Keratinocyte (primary cell): Measurements from ENCODE around the gene VSIR.

ENCODE experiments used
- EZH2 ChIP-seq: IDR thresholded peaks from one replicate; pipeline ENCODE4 v1.6.1; 2012; ENCODE audit warnings: inconsistent platforms, mild to moderate bottlenecking, low read length, moderate library complexity
- TF ChIP-seq, protein P1 (sequence below), 3 experiments: IDR thresholded peaks in 1 of 3; conservative IDR thresholded peaks in 1 of 3; optimal IDR thresholded peaks in 1 of 3; 2 replicates in 2 of 3; 3 replicates in 1 of 3; pipeline versions ENCODE3 to v1.5.1; 2011; ENCODE audit warnings: low read length in 3 of 3, mild to moderate bottlenecking in 3 of 3, moderate library complexity in 2 of 3, control low read depth in 1 of 3, inconsistent platforms in 1 of 3; ENCODE audit not compliant: insufficient read depth in 2 of 3; ENCODE audit errors: extremely low read depth in 1 of 3

DNA sequence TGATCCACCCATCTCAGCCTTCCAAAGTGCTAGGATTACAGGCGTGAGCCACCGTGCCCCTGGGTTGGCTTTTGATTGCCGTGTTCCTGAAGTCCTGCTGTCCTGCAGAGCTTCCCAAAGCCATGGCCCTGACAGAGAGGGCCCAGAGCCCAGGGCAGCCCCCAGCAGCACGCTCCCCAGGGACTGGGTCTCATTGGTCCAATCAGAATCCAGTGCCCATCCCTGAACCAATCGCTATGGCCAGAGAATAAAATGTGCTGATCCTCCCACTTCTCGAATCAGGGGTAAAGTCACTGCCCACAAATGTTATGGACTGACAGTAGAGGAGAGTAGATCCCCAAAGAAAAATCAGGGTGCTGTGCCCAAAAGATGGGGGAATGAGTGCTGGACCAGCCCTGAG, 48.8 kb downstream of the VSIR start:
- no peak for TF ChIP-seq EZH2
- TF ChIP-seq, protein P1, sequence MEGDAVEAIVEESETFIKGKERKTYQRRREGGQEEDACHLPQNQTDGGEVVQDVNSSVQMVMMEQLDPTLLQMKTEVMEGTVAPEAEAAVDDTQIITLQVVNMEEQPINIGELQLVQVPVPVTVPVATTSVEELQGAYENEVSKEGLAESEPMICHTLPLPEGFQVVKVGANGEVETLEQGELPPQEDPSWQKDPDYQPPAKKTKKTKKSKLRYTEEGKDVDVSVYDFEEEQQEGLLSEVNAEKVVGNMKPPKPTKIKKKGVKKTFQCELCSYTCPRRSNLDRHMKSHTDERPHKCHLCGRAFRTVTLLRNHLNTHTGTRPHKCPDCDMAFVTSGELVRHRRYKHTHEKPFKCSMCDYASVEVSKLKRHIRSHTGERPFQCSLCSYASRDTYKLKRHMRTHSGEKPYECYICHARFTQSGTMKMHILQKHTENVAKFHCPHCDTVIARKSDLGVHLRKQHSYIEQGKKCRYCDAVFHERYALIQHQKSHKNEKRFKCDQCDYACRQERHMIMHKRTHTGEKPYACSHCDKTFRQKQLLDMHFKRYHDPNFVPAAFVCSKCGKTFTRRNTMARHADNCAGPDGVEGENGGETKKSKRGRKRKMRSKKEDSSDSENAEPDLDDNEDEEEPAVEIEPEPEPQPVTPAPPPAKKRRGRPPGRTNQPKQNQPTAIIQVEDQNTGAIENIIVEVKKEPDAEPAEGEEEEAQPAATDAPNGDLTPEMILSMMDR (optimal IDR thresholded peaks at IDR 0.05 in 1 of 3, IDR thresholded peaks at IDR 0.05 in 1 of 3, conservative IDR thresholded peaks at IDR 0.05 in 1 of 3; ENCODE audit: extremely low read depth in 1 of 3, insufficient read depth in 2 of 3, low read length in 3 of 3): no peak
